ENCODE measurements around the gene RHD. TPM values are rescaled to one million over a fixed set of nuclear protein-coding genes. Genes with fewer than 3 reads are reported as not detected.

The RHD gene
- total RNA-seq, 1 experiment from 2014 or later, result 1.3 TPM

DNA sequence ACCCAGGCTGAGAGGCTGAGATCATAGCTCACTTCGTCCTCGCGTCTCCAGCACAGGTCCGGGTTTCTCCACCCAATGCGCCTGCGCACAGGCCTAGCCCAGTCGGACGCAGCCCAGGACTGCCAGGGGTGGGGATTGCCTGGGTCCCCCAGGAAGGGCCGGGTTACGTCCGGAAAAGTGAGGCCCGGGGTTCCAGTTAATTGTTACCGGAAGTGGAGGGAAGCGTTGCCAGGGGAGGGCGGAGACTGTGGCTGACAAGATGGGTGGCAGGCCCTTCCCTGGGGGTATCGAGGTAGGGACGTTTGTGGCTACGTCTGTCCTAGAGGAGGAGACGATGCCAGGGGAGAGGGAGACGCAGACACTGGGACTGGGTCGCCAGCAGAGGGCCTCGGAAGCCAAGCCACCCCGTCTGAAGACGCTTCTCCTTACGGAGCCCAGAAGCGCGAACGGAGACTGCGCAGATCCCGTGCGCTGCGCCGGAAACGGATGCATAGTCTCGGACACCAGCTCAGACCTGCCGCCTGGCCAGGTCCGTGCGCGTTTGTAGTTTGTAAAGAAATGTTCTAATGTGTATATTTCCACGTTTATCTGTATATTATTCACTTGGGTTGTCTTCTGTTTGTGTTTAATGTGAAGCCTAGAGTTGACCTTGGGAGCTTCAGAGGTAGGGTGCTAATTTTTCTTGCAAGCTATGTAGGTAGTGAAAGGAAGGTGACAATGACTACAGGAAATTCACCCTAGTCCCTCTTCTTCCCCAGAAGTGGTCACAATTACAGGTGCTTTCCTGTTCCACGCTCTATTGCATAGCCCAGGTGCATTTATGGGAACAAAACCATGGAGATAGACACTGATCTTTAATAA lies 32.4 kb upstream of the RHD start:
- TF ChIP-seq, protein P1, sequence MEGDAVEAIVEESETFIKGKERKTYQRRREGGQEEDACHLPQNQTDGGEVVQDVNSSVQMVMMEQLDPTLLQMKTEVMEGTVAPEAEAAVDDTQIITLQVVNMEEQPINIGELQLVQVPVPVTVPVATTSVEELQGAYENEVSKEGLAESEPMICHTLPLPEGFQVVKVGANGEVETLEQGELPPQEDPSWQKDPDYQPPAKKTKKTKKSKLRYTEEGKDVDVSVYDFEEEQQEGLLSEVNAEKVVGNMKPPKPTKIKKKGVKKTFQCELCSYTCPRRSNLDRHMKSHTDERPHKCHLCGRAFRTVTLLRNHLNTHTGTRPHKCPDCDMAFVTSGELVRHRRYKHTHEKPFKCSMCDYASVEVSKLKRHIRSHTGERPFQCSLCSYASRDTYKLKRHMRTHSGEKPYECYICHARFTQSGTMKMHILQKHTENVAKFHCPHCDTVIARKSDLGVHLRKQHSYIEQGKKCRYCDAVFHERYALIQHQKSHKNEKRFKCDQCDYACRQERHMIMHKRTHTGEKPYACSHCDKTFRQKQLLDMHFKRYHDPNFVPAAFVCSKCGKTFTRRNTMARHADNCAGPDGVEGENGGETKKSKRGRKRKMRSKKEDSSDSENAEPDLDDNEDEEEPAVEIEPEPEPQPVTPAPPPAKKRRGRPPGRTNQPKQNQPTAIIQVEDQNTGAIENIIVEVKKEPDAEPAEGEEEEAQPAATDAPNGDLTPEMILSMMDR (conservative IDR thresholded peaks at IDR 0.05), result peak; percentile 71
- Mint-ChIP-seq H3K4me1 (peaks cover 13% of the 10 kb centered on the region in 2 experiments; a peak in 3 of 4 replicates), H3K27me3 (ENCODE audit: low read depth) (peaks cover 1% of the 10 kb centered on the region; the same call in 1 of the 2 replicates), H3K36me3 (ENCODE audit: insufficient read depth in 1 of 3, low read depth in 3 of 3) (peaks cover 17 to 43% (median 35%) of the 10 kb centered on the region in 3 experiments), H3K9me3 (no peaks in the 10 kb centered on the region), H3K27ac (peak overlapping the region; percentile 96 to 99 (median 98)), H3K4me3 (peak overlapping the region; percentile 86 to 87)
- H3K79me2 ChIP-seq (ENCODE audit: insufficient read depth, low read length), result no peaks in the 10 kb centered on the region
- no peak overlapping the region for H3K56ac ChIP-seq (ENCODE audit: insufficient read length, low read depth, low read length)
- no peak overlapping the region for H4K91ac ChIP-seq (ENCODE audit: insufficient read length, low read depth, low read length)
- H3K4me1 ChIP-seq (ENCODE audit: insufficient read depth, low read length), result no peaks in the 10 kb centered on the region; the same call in 1 of the 2 replicates
- H3K4me2 ChIP-seq (ENCODE audit: insufficient read depth, insufficient read length, low read length), result peak overlapping the region; percentile 68
- peak overlapping the region; percentile 52 for H3K9ac ChIP-seq (ENCODE audit: extremely low read depth, insufficient read length, low read length)
- no peak overlapping the region for H2BK20ac ChIP-seq (ENCODE audit: low read depth, low read length, poor library complexity, severe bottlenecking)
- H3K79me1 ChIP-seq (ENCODE audit: insufficient read depth, low read depth, low read length, poor library complexity, severe bottlenecking), result no peaks in the 10 kb centered on the region
- H3K27ac ChIP-seq (ENCODE audit: insufficient read length, low read depth, low read length), result peak overlapping the region; percentile 50
- H2BK5ac ChIP-seq (ENCODE audit: insufficient read length, low read length), result no peak overlapping the region
- H4K8ac ChIP-seq (replicated peaks; ENCODE audit: insufficient read length, low read depth, low read length), result no peak overlapping the region
- peak; percentile 95 for DNase-seq
- WGBS (ENCODE audit: extremely low coverage, insufficient read length, low lambda C conversion rate), result no CpG with 5 or more reads among the region's 41 CpGs
- no peak overlapping the region for H3K23ac ChIP-seq (ENCODE audit: insufficient read length, low read depth, low read length)
- H2BK120ac ChIP-seq (ENCODE audit: low read depth, low read length, poor library complexity, severe bottlenecking), result no peak overlapping the region
- no peak overlapping the region for H2AK5ac ChIP-seq (ENCODE audit: insufficient read length, low read length)
- H3K27me3 ChIP-seq (ENCODE audit: insufficient read depth, low read length), result no peaks in the 10 kb centered on the region
- no peaks in the 10 kb centered on the region for H4K20me1 ChIP-seq (ENCODE audit: control insufficient read depth, insufficient read depth, insufficient read length)
- H2BK15ac ChIP-seq (ENCODE audit: low read depth, low read length), result no peak overlapping the region
- no peak overlapping the region for H3K4ac ChIP-seq (ENCODE audit: low read depth, low read length)
- no peak overlapping the region for H4K5ac ChIP-seq (ENCODE audit: insufficient read length, low read depth, low read length)
- peaks cover 6% of the 10 kb centered on the region for H3K23me2 ChIP-seq (ENCODE audit: insufficient read length, low read depth, low read length, poor library complexity, severe bottlenecking)
- H3K9me3 ChIP-seq (ENCODE audit: control insufficient read depth, low read depth, low read length), result no peaks in the 10 kb centered on the region
- H2AFZ ChIP-seq (ENCODE audit: low read length), result no peak overlapping the region
- H3K18ac ChIP-seq (ENCODE audit: insufficient read length, low read depth, low read length), result peak overlapping the region; percentile 31
- 0 out of 2 replicates have a peak overlapping the region, but pooled peaks have one; percentile 4 for H3K14ac ChIP-seq (ENCODE audit: insufficient read depth, low read length)
- no peak overlapping the region for H3T11ph ChIP-seq (ENCODE audit: low read length)
- H2BK12ac ChIP-seq (ENCODE audit: insufficient read length, low read depth, low read length), result no peak overlapping the region
